SKM-1 (cell line): ENCODE measurements around the gene VPS41.
A peak's percentile ranks its signal among the peaks of the same experiment; 100 is the strongest.

Experiments used
- DNase-seq: peaks from one replicate; lab custom pipeline; 2025; ENCODE audit not compliant: unreplicated experiment; lab: John Stamatoyannopoulos, UW

VPS41 gene

GRCh38 chr7:38820571-38820970 lies 88.4 kb downstream of the VPS41 start:
- no peak for DNase-seq

- no peak for DNase-seq
These were observed 89.5 kb downstream of the VPS41 start for GRCh38 chr7:38819463-38819862.

GRCh38 chr7:38817526-38817925 lies 91.5 kb downstream of the VPS41 start:
- no peak for DNase-seq

GRCh38 chr7:38813768-38814167 lies 95.2 kb downstream of the VPS41 start:
- no peak for DNase-seq

- DNase-seq = no peak
These were observed 102.1 kb downstream of the VPS41 start for GRCh38 chr7:38806912-38807311.

- no peak for DNase-seq
These were observed 107.2 kb downstream of the VPS41 start for GRCh38 chr7:38801786-38802185.

GRCh38 chr7:38798552-38799267 lies 110.3 kb downstream of the VPS41 start:
- no peak for DNase-seq

GRCh38 chr7:38796626-38797501 lies 112.1 kb downstream of the VPS41 start:
- DNase-seq = peak; percentile 10

GRCh38 chr7:38795593-38795992 lies 113.4 kb downstream of the VPS41 start:
- no peak for DNase-seq

- DNase-seq = no peak
These were observed 127.0 kb downstream of the VPS41 start for GRCh38 chr7:38781991-38782390.

- no peak for DNase-seq
These were observed 131.4 kb downstream of the VPS41 start for GRCh38 chr7:38777609-38778008.

GRCh38 chr7:38775506-38776175 lies 133.3 kb downstream of the VPS41 start:
- no peak for DNase-seq

- DNase-seq = no peak
These were observed 135.6 kb downstream of the VPS41 start for GRCh38 chr7:38773430-38773829.

- DNase-seq = no peak
These were observed 148.8 kb downstream of the VPS41 start for GRCh38 chr7:38760226-38760625.

- no peak for DNase-seq
These were observed 150.0 kb downstream of the VPS41 start for GRCh38 chr7:38759028-38759427.

- no peak for DNase-seq
These were observed 151.1 kb downstream of the VPS41 start for GRCh38 chr7:38757931-38758330.

GRCh38 chr7:38756521-38756920 lies 152.5 kb downstream of the VPS41 start:
- no peak for DNase-seq

- no peak for DNase-seq
These were observed 155.6 kb downstream of the VPS41 start for GRCh38 chr7:38753347-38753746.

- DNase-seq = no peak
These were observed 157.6 kb downstream of the VPS41 start for GRCh38 chr7:38751416-38751815.

- no peak for DNase-seq
These were observed 160.9 kb downstream of the VPS41 start for GRCh38 chr7:38748056-38748610.

GRCh38 chr7:38746438-38746837 lies 162.6 kb downstream of the VPS41 start:
- DNase-seq = no peak
